ENCODE measurements around the gene KRTAP20-4. TPM values are rescaled to one million over a fixed set of nuclear protein-coding genes. Genes with fewer than 3 reads are reported as not detected.

Gene KRTAP20-4
- total RNA-seq (not detected), total RNA-seq (0 to 0.06 (median 0) reads per million in 172 experiments)
- not detected for polyA plus RNA-seq (2013, experiment 1 of 2)
- polyA plus RNA-seq (2013, experiment 2 of 2): not detected

GRCh38 chr21:30620522-30620921 is at the start of gene KRTAP20-4:
TSS of gene KRTAP20-4 (plus strand) at chr21:30620627.
- Mint-ChIP-seq H3K9me3 (peaks cover 3% of the 10 kb centered on the region), H3K36me3 (ENCODE audit: low read depth) (no peaks in the 10 kb centered on the region), H3K27ac (no peak within 1 kb of the TSS), H3K4me1 (ENCODE audit: low read depth) (no peaks in the 10 kb centered on the region), H3K27me3 (peaks cover 4% of the 10 kb centered on the region), H3K4me3 (no peak within 1 kb of the TSS)
- Histone ChIP-seq H3K27me3 (ENCODE audit: control insufficient read depth in 1 of 2, insufficient read depth in 2 of 2, low read length in 2 of 2) (no peaks in the 10 kb centered on the region), H3K9me3 (ENCODE audit: control insufficient read depth in 1 of 2, insufficient read depth in 1 of 2, low read length in 2 of 2) (peaks cover 0 to 4% of the 10 kb centered on the region in 2 experiments), H3K27ac (ENCODE audit: low read depth in 1 of 2, low read length in 2 of 2) (no peak within 1 kb of the TSS), H3K4me3 (ENCODE audit: low read length) (no peak within 1 kb of the TSS), H3K4me1 (ENCODE audit: insufficient read depth, low read length) (no peaks in the 10 kb centered on the region), H3K36me3 (ENCODE audit: insufficient read depth, low read length) (no peaks in the 10 kb centered on the region)
- POLR2A ChIA-PET: no interaction called here
- no peak for TF ChIP-seq CTCF (IDR thresholded peaks at IDR 0.05)
- ATAC-seq (ENCODE audit: poor library complexity) (no peak), DNase-seq (no peak)
- intact Hi-C loops (cut with DNase I, micrococcal nuclease): no loop called here
- CTCF ChIA-PET: no interaction called here

- CTCF ChIA-PET: no interaction called here
- Mint-ChIP-seq H3K9me3 (no peaks in the 10 kb centered on the region), H3K27me3 (no peaks in the 10 kb centered on the region), H3K27ac (no peak overlapping the region), H3K4me3 (no peak overlapping the region), H3K36me3 (ENCODE audit: low read depth) (no peaks in the 10 kb centered on the region), H3K4me1 (ENCODE audit: low read depth) (no peaks in the 10 kb centered on the region)
- POLR2A ChIA-PET: no interaction called here
- Histone ChIP-seq H3K4me1 (ENCODE audit: insufficient read depth, low read length) (no peaks in the 10 kb centered on the region), H3K4me3 (ENCODE audit: low read length) (no peak overlapping the region), H3K36me3 (ENCODE audit: insufficient read depth, low read length) (no peaks in the 10 kb centered on the region), H3K27me3 (ENCODE audit: control insufficient read depth in 1 of 2, insufficient read depth in 2 of 2, low read length in 2 of 2) (no peaks in the 10 kb centered on the region), H3K27ac (ENCODE audit: low read depth in 1 of 2, low read length in 2 of 2) (no peak overlapping the region), H3K9me3 (ENCODE audit: control insufficient read depth in 1 of 2, insufficient read depth in 1 of 2, low read length in 2 of 2) (no peaks in the 10 kb centered on the region)
- ATAC-seq (ENCODE audit: poor library complexity) (no peak), DNase-seq (no peak)
- TF ChIP-seq CTCF (IDR thresholded peaks at IDR 0.05): no peak
- intact Hi-C loops (cut with DNase I, micrococcal nuclease): no loop called here
Measured at GRCh38 chr21:30577766-30578165, 42.7 kb upstream of the KRTAP20-4 start.

GRCh38 chr21:30579346-30579745 is 41.1 kb upstream of the KRTAP20-4 start:
- Mint-ChIP-seq H3K36me3 (ENCODE audit: low read depth) (no peaks in the 10 kb centered on the region), H3K27ac (no peak overlapping the region), H3K4me1 (ENCODE audit: low read depth) (no peaks in the 10 kb centered on the region), H3K27me3 (no peaks in the 10 kb centered on the region), H3K9me3 (no peaks in the 10 kb centered on the region), H3K4me3 (no peak overlapping the region)
- Histone ChIP-seq H3K36me3 (ENCODE audit: insufficient read depth, low read length) (no peaks in the 10 kb centered on the region), H3K4me1 (ENCODE audit: insufficient read depth, low read length) (no peaks in the 10 kb centered on the region), H3K27ac (ENCODE audit: low read depth in 1 of 2, low read length in 2 of 2) (no peak overlapping the region), H3K27me3 (ENCODE audit: control insufficient read depth in 1 of 2, insufficient read depth in 2 of 2, low read length in 2 of 2) (no peaks in the 10 kb centered on the region), H3K9me3 (ENCODE audit: control insufficient read depth in 1 of 2, insufficient read depth in 1 of 2, low read length in 2 of 2) (no peaks in the 10 kb centered on the region), H3K4me3 (ENCODE audit: low read length) (no peak overlapping the region)
- no peak for TF ChIP-seq CTCF (IDR thresholded peaks at IDR 0.05)
- ChIA-PET POLR2A (no interaction called here), CTCF (no interaction called here)
- DNase-seq: no peak
- no peak for ATAC-seq (ENCODE audit: poor library complexity)
- intact Hi-C loops (cut with DNase I, micrococcal nuclease): no loop called here
